ENCODE data around the gene KCNK10.

Gene KCNK10

GRCh38 chr14:88276923-88277596, 46.0 kb downstream of the KCNK10 start:
- Histone ChIP-seq H3K27ac (ENCODE audit: extremely low read depth, low read depth, low read length) (no peak overlapping the region), H3K4me1 (ENCODE audit: control insufficient read depth, insufficient read depth, low read length) (no peaks in the 10 kb centered on the region), H3K4me3 (ENCODE audit: low read depth, low read length) (no peak overlapping the region), H3K36me3 (ENCODE audit: control insufficient read depth in 2 of 2, insufficient read depth in 1 of 2, low read length in 2 of 2) (no peaks in the 10 kb centered on the region), H3K9me3 (ENCODE audit: control insufficient read depth, insufficient read depth, low read depth, low read length) (no peaks in the 10 kb centered on the region)
- CTCF ChIA-PET: interaction anchor here (0.6 to 1.0 kb wide), 4 partner anchors 35 to 331 kb away, joined by 3 to 4 read pairs (median 3); no protein-coding TSS in a partner anchor
- POLR2A ChIA-PET: no interaction called here
- no peak for TF ChIP-seq RBAK (tag by site-specific recombination; IDR thresholded peaks at IDR 0.05)
- no peak for TF ChIP-seq ZNF704 (tag by site-specific recombination; IDR thresholded peaks at IDR 0.05)
- TF ChIP-seq ZBTB1 (tag by site-specific recombination; IDR thresholded peaks at IDR 0.05): no peak
- TF ChIP-seq ZBTB48 (tag by site-specific recombination; IDR thresholded peaks at IDR 0.05): no peak
- no peak for TF ChIP-seq GLIS1 (tag by site-specific recombination; IDR thresholded peaks at IDR 0.05)
- no peak for TF ChIP-seq ZNF248 (tag by site-specific recombination; IDR thresholded peaks at IDR 0.05)
- no peak for TF ChIP-seq ZNF23 (tag by site-specific recombination; IDR thresholded peaks at IDR 0.05; ENCODE audit: borderline replicate concordance)
- TF ChIP-seq SP3 (tag by site-specific recombination; IDR thresholded peaks at IDR 0.05): no peak
- no peak for TF ChIP-seq ZNF514 (tag by site-specific recombination; IDR thresholded peaks at IDR 0.05)
- no peak for TF ChIP-seq ZBTB44 (tag by site-specific recombination; IDR thresholded peaks at IDR 0.05)
- TF ChIP-seq ZNF121 (tag by site-specific recombination; IDR thresholded peaks at IDR 0.05): no peak

GRCh38 chr14:88272390-88273269, 50.4 kb downstream of the KCNK10 start:
- Histone ChIP-seq H3K4me1 (ENCODE audit: control insufficient read depth, insufficient read depth, low read length) (no peaks in the 10 kb centered on the region), H3K36me3 (ENCODE audit: control insufficient read depth in 2 of 2, insufficient read depth in 1 of 2, low read length in 2 of 2) (no peaks in the 10 kb centered on the region), H3K9me3 (ENCODE audit: control insufficient read depth, insufficient read depth, low read depth, low read length) (no peaks in the 10 kb centered on the region), H3K27ac (ENCODE audit: extremely low read depth, low read depth, low read length) (no peak overlapping the region), H3K4me3 (ENCODE audit: low read depth, low read length) (no peak overlapping the region)
- TF ChIP-seq ZNF341 (tag by site-specific recombination; IDR thresholded peaks at IDR 0.05; ENCODE audit: low read depth): peak; percentile 41
- no peak for TF ChIP-seq BCL6B (tag by site-specific recombination; IDR thresholded peaks at IDR 0.05)
- no peak for TF ChIP-seq ZNF24 (tag by site-specific recombination; IDR thresholded peaks at IDR 0.05)
- CTCF ChIA-PET: interaction anchor here (0.5 kb wide), 2 partner anchors 29 to 111 kb away, joined by 3 to 4 read pairs; no protein-coding TSS in a partner anchor
- POLR2A ChIA-PET: no interaction called here

GRCh38 chr14:88271205-88271604, 51.9 kb downstream of the KCNK10 start:
- no peak overlapping the region for H3K27ac ChIP-seq (ENCODE audit: extremely low read depth, low read depth, low read length)
- no peaks in the 10 kb centered on the region for H3K36me3 ChIP-seq (ENCODE audit: control insufficient read depth in 2 of 2, insufficient read depth in 1 of 2, low read length in 2 of 2)
- ChIA-PET POLR2A (no interaction called here), CTCF (no interaction called here)
- no peak overlapping the region for H3K4me3 ChIP-seq (ENCODE audit: low read depth, low read length)
- H3K4me1 ChIP-seq (ENCODE audit: control insufficient read depth, insufficient read depth, low read length): no peaks in the 10 kb centered on the region
- no peaks in the 10 kb centered on the region for H3K9me3 ChIP-seq (ENCODE audit: control insufficient read depth, insufficient read depth, low read depth, low read length)
- TF ChIP-seq ATF2 (tag by site-specific recombination; IDR thresholded peaks at IDR 0.05; ENCODE audit: low read depth) (no peak), ZNF571 (tag by site-specific recombination; IDR thresholded peaks at IDR 0.05) (no peak), ZNF302 (tag by site-specific recombination; IDR thresholded peaks at IDR 0.05; ENCODE audit: low read depth) (no peak), ZNF518A (tag by site-specific recombination; conservative IDR thresholded peaks at IDR 0.05; ENCODE audit: low read depth) (no peak), BCL11B (tag by site-specific recombination; IDR thresholded peaks at IDR 0.05; ENCODE audit: low read depth) (no peak), ZNF155 (tag by site-specific recombination; IDR thresholded peaks at IDR 0.05) (no peak)

All from HEK293 (cell line).